Suprapubic skin (tissue), 2 donors: ENCODE measurements around the gene KRT25.

ENCODE experiments used
- EP300 ChIP-seq: sonication (generic); formaldehyde crosslinking; IDR thresholded peaks from one replicate; pipeline ENCODE4 v1.6.1; 2017; ENCODE audit warnings: antibody characterized with exemption
- POLR2A ChIP-seq, 2 donors: fragments of 450-650 bp; IDR thresholded peaks; one replicate each; pipeline ENCODE4 v1.6.1; 2017; ENCODE audit warnings: antibody characterized with exemption in 2 of 2, mild to moderate bottlenecking in 2 of 2, moderate library complexity in 2 of 2

DNA sequence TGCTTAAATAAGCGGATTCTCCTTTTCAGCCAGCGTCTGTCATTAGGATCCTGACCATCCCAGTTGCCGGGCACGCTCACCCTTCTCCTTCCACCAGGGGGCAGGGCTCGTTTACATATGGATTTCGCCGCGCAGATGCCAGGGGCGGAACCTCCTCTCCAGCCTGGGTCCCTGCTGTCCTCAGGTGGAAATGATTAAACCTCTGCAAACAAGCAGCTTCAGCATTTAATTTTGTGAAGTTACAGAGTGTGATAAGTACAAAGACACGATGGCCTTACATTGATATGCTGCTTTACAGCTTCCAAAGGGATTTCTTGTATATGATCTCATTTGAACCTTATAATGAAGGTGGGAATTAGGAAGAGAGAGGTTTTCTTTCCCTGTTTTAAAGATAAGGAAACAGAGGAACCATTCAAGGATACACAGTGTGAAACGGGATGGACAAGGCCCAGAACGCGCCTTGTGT lies 48.5 kb upstream of the KRT25 start:
- no peak for TF ChIP-seq POLR2A (IDR thresholded peaks at IDR 0.05)
- TF ChIP-seq EP300, result no peak
